Right atrium auricular region (tissue), 2 donors: ENCODE data around the gene SSBP3. TPM values are rescaled to one million over a fixed set of nuclear protein-coding genes. Genes with fewer than 3 reads are reported as not detected.

Experiments used
- DNase-seq: peaks from one replicate; pipeline ENCODE4 v3.0.0-alpha.2; 2019; ENCODE audit warnings: low spot score
- H3K27ac ChIP-seq, 2 donors: fragments of 200-600 bp; sonication (generic); 1 replicate in 1 of 2; 2 replicates in 1 of 2; pipeline ENCODE4 v1.5.1; 2016 to 2019
- H3K27me3 ChIP-seq, 2 donors: fragments of 200-600 bp; sonication (generic); one replicate each; pipeline versions ENCODE4 v1.5.1 to v1.6.0; 2017 to 2019
- H3K36me3 ChIP-seq: fragments of 200-600 bp; sonication (generic); one replicate; pipeline ENCODE4 v1.5.1; 2016
- H3K4me1 ChIP-seq, 2 donors: fragments of 200-600 bp; sonication (generic); one replicate each; pipeline versions ENCODE4 v1.5.1 to v1.6.0; 2017 to 2019
- H3K4me3 ChIP-seq, 2 donors: fragments of 200-600 bp; sonication (generic); 1 replicate in 1 of 2; 2 replicates in 1 of 2; pipeline ENCODE4 v1.5.1; 2017 to 2019; ENCODE audit warnings: mild to moderate bottlenecking in 1 of 2, moderate library complexity in 1 of 2
- H3K9me3 ChIP-seq, 2 donors: fragments of 200-600 bp; sonication (generic); one replicate each; pipeline ENCODE4 v1.5.1; 2019
- total RNA-seq, 2 donors: library from RNA; depleted of rRNA; stranded (reverse); fragments of >200 nt; gene quantifications; one replicate each; pipeline ENCODE4 v1.1.0, GENCODE V29; 2016
- TF ChIP-seq, protein P1 (sequence below), 2 donors: fragments of 200-600 bp; sonication (generic); IDR thresholded peaks; one replicate each; pipeline ENCODE4 v1.5.1; 2019; ENCODE audit warnings: antibody characterized with exemption in 2 of 2

SSBP3 gene
- total RNA-seq, 2 donors from 2014 or later = 15.2 to 16.6 TPM

GRCh38 chr1:54254055-54254454 lies 152.1 kb downstream of the SSBP3 start:
- Histone ChIP-seq H3K27ac (no peak overlapping the region), H3K4me3 (no peak overlapping the region), H3K36me3 (peaks cover 15% of the 10 kb centered on the region), H3K27me3 (no peaks in the 10 kb centered on the region), H3K9me3 (no peaks in the 10 kb centered on the region), H3K4me1 (peaks cover 0 to 9% of the 10 kb centered on the region in 2 donors)
- TF ChIP-seq, protein P1, sequence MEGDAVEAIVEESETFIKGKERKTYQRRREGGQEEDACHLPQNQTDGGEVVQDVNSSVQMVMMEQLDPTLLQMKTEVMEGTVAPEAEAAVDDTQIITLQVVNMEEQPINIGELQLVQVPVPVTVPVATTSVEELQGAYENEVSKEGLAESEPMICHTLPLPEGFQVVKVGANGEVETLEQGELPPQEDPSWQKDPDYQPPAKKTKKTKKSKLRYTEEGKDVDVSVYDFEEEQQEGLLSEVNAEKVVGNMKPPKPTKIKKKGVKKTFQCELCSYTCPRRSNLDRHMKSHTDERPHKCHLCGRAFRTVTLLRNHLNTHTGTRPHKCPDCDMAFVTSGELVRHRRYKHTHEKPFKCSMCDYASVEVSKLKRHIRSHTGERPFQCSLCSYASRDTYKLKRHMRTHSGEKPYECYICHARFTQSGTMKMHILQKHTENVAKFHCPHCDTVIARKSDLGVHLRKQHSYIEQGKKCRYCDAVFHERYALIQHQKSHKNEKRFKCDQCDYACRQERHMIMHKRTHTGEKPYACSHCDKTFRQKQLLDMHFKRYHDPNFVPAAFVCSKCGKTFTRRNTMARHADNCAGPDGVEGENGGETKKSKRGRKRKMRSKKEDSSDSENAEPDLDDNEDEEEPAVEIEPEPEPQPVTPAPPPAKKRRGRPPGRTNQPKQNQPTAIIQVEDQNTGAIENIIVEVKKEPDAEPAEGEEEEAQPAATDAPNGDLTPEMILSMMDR (IDR thresholded peaks at IDR 0.05) = no peak
- DNase-seq = no peak

DNA sequence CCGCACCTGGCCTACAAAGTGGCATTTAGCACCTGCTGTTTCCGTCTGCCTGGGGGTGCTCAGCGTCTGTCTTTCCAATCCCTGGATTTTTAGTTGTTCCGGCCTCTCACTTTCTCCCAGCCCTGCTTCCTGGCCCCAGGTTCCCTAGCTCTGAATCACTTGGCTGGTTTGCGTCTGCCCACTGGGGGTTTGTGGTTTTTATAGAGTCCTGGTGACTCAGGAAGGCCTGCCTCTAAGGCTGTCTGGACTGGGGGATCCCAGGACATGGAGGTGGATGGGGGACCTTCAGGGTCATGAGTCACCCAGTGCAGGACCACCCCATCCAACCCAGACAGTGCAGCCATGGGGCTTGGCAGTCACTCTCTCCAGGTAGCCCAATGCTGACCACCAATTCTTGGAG lies 152.7 kb downstream of the SSBP3 start:
- no peaks in the 10 kb centered on the region for H3K27me3 ChIP-seq
- peaks cover 0 to 9% of the 10 kb centered on the region in 2 donors for H3K4me1 ChIP-seq
- H3K9me3 ChIP-seq = no peaks in the 10 kb centered on the region
- DNase-seq = no peak
- TF ChIP-seq, protein P1 (IDR thresholded peaks at IDR 0.05) = no peak
- peaks cover 15% of the 10 kb centered on the region for H3K36me3 ChIP-seq
- H3K4me3 ChIP-seq = no peak overlapping the region
- no peak overlapping the region for H3K27ac ChIP-seq

DNA sequence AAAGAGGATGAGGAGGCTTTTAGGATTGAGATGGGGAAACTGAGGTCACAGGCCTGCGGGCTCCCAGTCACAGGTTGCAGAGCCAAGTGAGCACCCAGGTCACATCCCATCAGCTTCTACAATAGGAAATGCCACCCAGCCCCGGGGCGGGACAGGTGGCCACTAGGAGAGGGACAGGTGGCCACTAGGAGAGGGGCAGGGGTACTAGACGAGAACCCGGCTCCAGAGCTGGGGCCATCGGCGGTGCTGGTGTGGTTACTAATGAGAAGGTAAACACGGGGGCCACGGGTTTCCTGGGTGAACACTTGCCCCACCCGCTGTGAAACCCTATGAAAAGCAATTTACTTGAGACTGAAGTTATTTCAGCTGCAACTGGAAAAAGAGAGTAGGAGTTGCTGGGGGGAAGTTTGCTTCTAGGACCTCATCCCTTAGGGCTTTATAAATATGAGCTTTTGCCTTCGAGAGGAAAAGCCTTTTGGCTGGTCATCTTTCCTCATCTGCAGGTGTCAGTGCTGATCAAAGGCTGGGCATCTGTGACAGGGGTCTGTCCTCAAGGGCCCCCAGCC lies 153.7 kb downstream of the SSBP3 start:
- H3K9me3 ChIP-seq = no peaks in the 10 kb centered on the region

DNA sequence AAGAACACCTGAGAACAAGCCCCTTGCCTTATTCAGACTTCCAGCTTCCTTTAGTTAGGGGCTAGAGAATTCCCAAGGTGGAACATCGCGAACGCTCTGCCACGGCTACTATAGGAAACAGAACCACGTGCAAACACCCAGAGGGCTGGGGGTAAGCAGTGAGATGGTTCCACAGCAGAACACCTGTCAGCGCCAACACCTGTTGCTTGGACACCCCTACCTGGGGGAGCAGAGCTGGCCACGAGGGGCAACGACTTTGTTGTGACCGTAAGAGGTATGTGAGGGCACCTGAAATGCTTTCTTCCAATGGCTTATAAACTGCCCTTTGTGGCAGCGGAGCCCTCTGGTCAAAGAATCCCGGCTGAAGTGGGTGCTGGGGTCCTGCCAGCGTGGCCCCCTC lies 155.5 kb downstream of the SSBP3 start:
- Histone ChIP-seq H3K27ac (no peak overlapping the region), H3K27me3 (no peaks in the 10 kb centered on the region), H3K36me3 (peaks cover 15% of the 10 kb centered on the region), H3K4me3 (no peak overlapping the region), H3K9me3 (no peaks in the 10 kb centered on the region), H3K4me1 (peaks cover 0 to 14% of the 10 kb centered on the region in 2 donors)
- DNase-seq = no peak
- TF ChIP-seq, protein P1 (IDR thresholded peaks at IDR 0.05) = no peak

More for the DNA sequence above, 153.7 kb downstream of the SSBP3 start:
- Histone ChIP-seq H3K27ac (no peak overlapping the region), H3K4me3 (no peak overlapping the region), H3K27me3 (no peaks in the 10 kb centered on the region), H3K4me1 (peaks cover 0 to 9% of the 10 kb centered on the region in 2 donors), H3K36me3 (peaks cover 15% of the 10 kb centered on the region)
- TF ChIP-seq, protein P1 (IDR thresholded peaks at IDR 0.05) = no peak
- no peak for DNase-seq

- TF ChIP-seq, protein P1 (IDR thresholded peaks at IDR 0.05) = no peak
- no peaks in the 10 kb centered on the region for H3K9me3 ChIP-seq
- peak overlapping the region; percentile 19 to 22 for H3K27ac ChIP-seq
- no peak for DNase-seq
- peaks cover 0 to 14% of the 10 kb centered on the region in 2 donors for H3K4me1 ChIP-seq
- H3K4me3 ChIP-seq = no peak overlapping the region
- no peaks in the 10 kb centered on the region for H3K27me3 ChIP-seq
- peaks cover 15% of the 10 kb centered on the region for H3K36me3 ChIP-seq
Measured at GRCh38 chr1:54249819-54250435, 156.3 kb downstream of the SSBP3 start.
